ENCODE measurements around the gene PCDHGA3. TPM values are rescaled to one million over a fixed set of nuclear protein-coding genes. Genes with fewer than 3 reads are reported as not detected.

PCDHGA3 gene
- total and polyA plus RNA-seq, 2 donors (not counting 1 experiment from before 2014, with no cell fraction given) = 1.4 to 2.8 TPM

DNA sequence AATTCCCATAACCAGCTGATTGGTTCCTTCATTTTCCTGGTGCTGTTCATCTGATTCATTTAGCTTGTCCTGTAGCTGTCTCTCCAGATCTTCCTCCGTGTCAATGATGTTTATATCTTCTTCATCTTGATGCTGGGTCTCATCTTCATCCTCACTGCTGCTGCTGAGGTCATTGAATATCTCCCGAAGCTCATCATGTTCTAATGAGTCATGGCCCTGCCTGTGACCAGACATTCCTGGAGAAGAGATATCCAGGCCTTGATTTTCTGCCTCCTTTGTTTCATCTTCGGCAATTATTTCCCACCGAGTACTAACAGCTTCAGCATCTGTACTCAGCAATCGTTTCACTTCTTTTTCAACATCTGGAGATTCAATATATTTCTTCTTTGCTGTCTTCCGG is 24.4 kb upstream of the PCDHGA3 start:
- Histone ChIP-seq H3K36me3 (ENCODE audit: control insufficient read depth, insufficient read depth, low read length) (peaks cover 5% of the 10 kb centered on the region), H3K27me3 (ENCODE audit: control insufficient read depth, insufficient read depth, low read length) (no peaks in the 10 kb centered on the region), H3K4me3 (replicated peaks in 1 of 4; ENCODE audit: control extremely low read depth in 1 of 4, insufficient read depth in 1 of 4, low read depth in 3 of 4, low read length in 4 of 4) (peak overlapping the region in 2 of 4 experiments; percentile 89 to 99), H3K79me2 (ENCODE audit: control insufficient read depth, insufficient read depth, low read length) (peaks cover 25% of the 10 kb centered on the region), H2AFZ (ENCODE audit: low read length) (no peak overlapping the region), H3K4me1 (ENCODE audit: control insufficient read depth, extremely low read depth, insufficient read depth, low read length) (no peaks in the 10 kb centered on the region), H3K27ac (ENCODE audit: insufficient read depth, low read length) (no peak overlapping the region), H3K9me3 (ENCODE audit: control insufficient read depth, insufficient read depth, low read depth, low read length) (peaks cover 12% of the 10 kb centered on the region), H3K4me2 (ENCODE audit: extremely low read depth, insufficient read depth, low read length) (no peak overlapping the region), H3K9ac (ENCODE audit: insufficient read depth, low read length) (no peak overlapping the region), H4K20me1 (ENCODE audit: control insufficient read depth, extremely low read depth, insufficient read depth, low read length) (no peaks in the 10 kb centered on the region)
- DNase-seq (ENCODE audit: low read depth in 2 of 2) = no peak
- TF ChIP-seq, protein P1, sequence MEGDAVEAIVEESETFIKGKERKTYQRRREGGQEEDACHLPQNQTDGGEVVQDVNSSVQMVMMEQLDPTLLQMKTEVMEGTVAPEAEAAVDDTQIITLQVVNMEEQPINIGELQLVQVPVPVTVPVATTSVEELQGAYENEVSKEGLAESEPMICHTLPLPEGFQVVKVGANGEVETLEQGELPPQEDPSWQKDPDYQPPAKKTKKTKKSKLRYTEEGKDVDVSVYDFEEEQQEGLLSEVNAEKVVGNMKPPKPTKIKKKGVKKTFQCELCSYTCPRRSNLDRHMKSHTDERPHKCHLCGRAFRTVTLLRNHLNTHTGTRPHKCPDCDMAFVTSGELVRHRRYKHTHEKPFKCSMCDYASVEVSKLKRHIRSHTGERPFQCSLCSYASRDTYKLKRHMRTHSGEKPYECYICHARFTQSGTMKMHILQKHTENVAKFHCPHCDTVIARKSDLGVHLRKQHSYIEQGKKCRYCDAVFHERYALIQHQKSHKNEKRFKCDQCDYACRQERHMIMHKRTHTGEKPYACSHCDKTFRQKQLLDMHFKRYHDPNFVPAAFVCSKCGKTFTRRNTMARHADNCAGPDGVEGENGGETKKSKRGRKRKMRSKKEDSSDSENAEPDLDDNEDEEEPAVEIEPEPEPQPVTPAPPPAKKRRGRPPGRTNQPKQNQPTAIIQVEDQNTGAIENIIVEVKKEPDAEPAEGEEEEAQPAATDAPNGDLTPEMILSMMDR (conservative IDR thresholded peaks at IDR 0.05 in 1 of 2, IDR thresholded peaks at IDR 0.05 in 1 of 2; ENCODE audit: low read depth in 1 of 2, low read length in 2 of 2) = no peak
- TF ChIP-seq EZH2 (IDR thresholded peaks at IDR 0.05; ENCODE audit: low read length, missing control alignments) = no peak

DNA sequence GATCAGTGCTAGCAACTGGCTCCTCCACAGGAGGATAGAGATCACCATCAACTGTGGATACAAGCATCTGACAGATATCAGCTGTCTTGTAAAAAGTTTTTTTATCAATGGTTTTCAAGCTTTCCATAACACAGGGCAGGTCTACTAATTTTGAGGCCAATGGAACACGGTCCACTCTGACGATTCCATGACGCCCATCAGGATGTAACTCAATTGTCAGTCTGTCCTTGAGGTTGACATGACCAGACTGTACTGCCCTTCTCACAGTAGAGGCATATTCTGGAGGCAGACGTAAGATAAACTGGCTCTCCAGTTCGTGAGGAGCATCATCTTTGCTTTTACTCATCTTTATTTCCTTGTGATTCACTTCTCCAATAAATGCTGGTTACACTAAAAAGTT is 23.9 kb upstream of the PCDHGA3 start:
- H3K4me3 ChIP-seq (replicated peaks in 1 of 4; ENCODE audit: control extremely low read depth in 1 of 4, insufficient read depth in 1 of 4, low read depth in 3 of 4, low read length in 4 of 4) = peak overlapping the region; percentile 89 to 99 (median 93)
- no peak overlapping the region for H3K27ac ChIP-seq (ENCODE audit: insufficient read depth, low read length)
- no peak for DNase-seq (ENCODE audit: low read depth in 2 of 2)
- peak overlapping the region; percentile 63 for H3K4me2 ChIP-seq (ENCODE audit: extremely low read depth, insufficient read depth, low read length)
- no peak overlapping the region for H3K9ac ChIP-seq (ENCODE audit: insufficient read depth, low read length)
- no peak overlapping the region for H2AFZ ChIP-seq (ENCODE audit: low read length)
- H4K20me1 ChIP-seq (ENCODE audit: control insufficient read depth, extremely low read depth, insufficient read depth, low read length) = no peaks in the 10 kb centered on the region
- TF ChIP-seq, protein P1 (conservative IDR thresholded peaks at IDR 0.05 in 1 of 2, IDR thresholded peaks at IDR 0.05 in 1 of 2; ENCODE audit: low read depth in 1 of 2, low read length in 2 of 2) = no peak
- TF ChIP-seq EZH2 (IDR thresholded peaks at IDR 0.05; ENCODE audit: low read length, missing control alignments) = no peak
- peaks cover 12% of the 10 kb centered on the region for H3K9me3 ChIP-seq (ENCODE audit: control insufficient read depth, insufficient read depth, low read depth, low read length)
- H3K79me2 ChIP-seq (ENCODE audit: control insufficient read depth, insufficient read depth, low read length) = peaks cover 25% of the 10 kb centered on the region
- no peaks in the 10 kb centered on the region for H3K27me3 ChIP-seq (ENCODE audit: control insufficient read depth, insufficient read depth, low read length)
- H3K4me1 ChIP-seq (ENCODE audit: control insufficient read depth, extremely low read depth, insufficient read depth, low read length) = no peaks in the 10 kb centered on the region
- peaks cover 5% of the 10 kb centered on the region for H3K36me3 ChIP-seq (ENCODE audit: control insufficient read depth, insufficient read depth, low read length)

DNA sequence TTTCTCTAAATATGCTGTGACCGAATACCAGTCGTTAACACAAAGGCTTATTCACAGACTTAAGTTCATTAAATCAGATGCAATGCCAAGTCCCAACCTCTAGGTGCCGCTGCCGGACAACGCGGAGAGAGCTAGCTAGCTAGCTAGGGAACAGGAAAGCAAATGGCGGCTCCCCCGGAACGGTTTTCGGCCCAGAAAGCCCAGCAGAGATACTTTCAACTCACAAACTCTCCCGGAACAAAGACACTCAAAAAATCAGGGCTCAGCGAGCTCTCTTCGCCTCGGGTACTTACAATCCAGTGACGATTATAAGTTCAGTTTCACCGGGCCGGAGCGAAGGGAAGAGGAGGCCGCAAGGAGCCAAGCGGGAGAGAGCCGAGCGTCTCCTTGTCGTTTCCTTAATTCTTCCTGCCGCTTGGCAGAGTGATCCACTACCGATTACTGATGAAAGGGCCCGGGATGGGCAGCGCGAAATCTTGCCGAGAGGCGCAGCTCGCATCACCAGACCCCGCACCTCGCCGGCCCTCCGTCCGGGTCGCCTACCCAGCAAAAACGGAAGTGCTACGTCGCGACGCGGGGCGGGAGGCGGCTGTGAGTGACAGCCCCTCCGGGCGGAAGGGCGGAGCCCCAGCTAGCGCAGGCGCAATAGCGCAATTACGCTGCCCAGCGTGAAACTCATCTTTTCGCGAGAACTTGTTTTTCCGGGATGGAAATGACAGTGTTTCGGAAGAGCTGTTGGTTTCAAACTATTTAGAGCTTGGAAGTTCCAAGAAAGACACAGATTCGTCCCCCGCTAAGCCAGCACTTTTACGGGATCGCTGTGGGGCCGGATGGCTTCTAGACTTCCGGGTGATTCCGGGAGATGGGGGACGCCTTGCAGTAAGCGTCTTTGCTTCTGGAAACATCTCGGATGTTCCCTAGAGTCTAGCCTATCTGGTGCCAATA is 23.1 kb upstream of the PCDHGA3 start, which contains the start of gene TAF7:
TSS of gene TAF7 (minus strand) at position 560 of the 945 bp plus-strand sequence. CDS start 740 bp downstream, outside the sequence.
- peak within 1 kb of the TSS; percentile 100 for H3K27ac ChIP-seq (ENCODE audit: insufficient read depth, low read length)
- H3K36me3 ChIP-seq (ENCODE audit: control insufficient read depth, insufficient read depth, low read length) = peaks cover 5% of the 10 kb centered on the region
- peak within 1 kb of the TSS; percentile 93 for H3K9ac ChIP-seq (ENCODE audit: insufficient read depth, low read length)
- H3K27me3 ChIP-seq (ENCODE audit: control insufficient read depth, insufficient read depth, low read length) = no peaks in the 10 kb centered on the region
- H2AFZ ChIP-seq (ENCODE audit: low read length) = peak within 1 kb of the TSS; percentile 99
- H3K4me3 ChIP-seq (replicated peaks in 1 of 4; ENCODE audit: control extremely low read depth in 1 of 4, insufficient read depth in 1 of 4, low read depth in 3 of 4, low read length in 4 of 4) = peak within 1 kb of the TSS; percentile 89 to 99 (median 93)
- peak within 1 kb of the TSS; percentile 73 for H3K4me2 ChIP-seq (ENCODE audit: extremely low read depth, insufficient read depth, low read length)
- DNase-seq (ENCODE audit: low read depth in 2 of 2) = peak; percentile 88 to 95
- TF ChIP-seq, protein P1 (conservative IDR thresholded peaks at IDR 0.05 in 1 of 2, IDR thresholded peaks at IDR 0.05 in 1 of 2; ENCODE audit: low read depth in 1 of 2, low read length in 2 of 2) = peak; percentile 79 to 95
- TF ChIP-seq EZH2 (IDR thresholded peaks at IDR 0.05; ENCODE audit: low read length, missing control alignments) = no peak
- no peaks in the 10 kb centered on the region for H4K20me1 ChIP-seq (ENCODE audit: control insufficient read depth, extremely low read depth, insufficient read depth, low read length)
- no peaks in the 10 kb centered on the region for H3K4me1 ChIP-seq (ENCODE audit: control insufficient read depth, extremely low read depth, insufficient read depth, low read length)
- H3K79me2 ChIP-seq (ENCODE audit: control insufficient read depth, insufficient read depth, low read length) = peaks cover 25% of the 10 kb centered on the region
- H3K9me3 ChIP-seq (ENCODE audit: control insufficient read depth, insufficient read depth, low read depth, low read length) = peaks cover 12% of the 10 kb centered on the region

Data from fibroblast of lung (primary cell).